ENCODE data around the gene GLI3. TPM values are rescaled to one million over a fixed set of nuclear protein-coding genes. Genes with fewer than 3 reads are reported as not detected.

GLI3 gene
- total RNA-seq, 4 donors from 2014 or later, result 8.6 to 12.6 (median 8.7) TPM

DNA sequence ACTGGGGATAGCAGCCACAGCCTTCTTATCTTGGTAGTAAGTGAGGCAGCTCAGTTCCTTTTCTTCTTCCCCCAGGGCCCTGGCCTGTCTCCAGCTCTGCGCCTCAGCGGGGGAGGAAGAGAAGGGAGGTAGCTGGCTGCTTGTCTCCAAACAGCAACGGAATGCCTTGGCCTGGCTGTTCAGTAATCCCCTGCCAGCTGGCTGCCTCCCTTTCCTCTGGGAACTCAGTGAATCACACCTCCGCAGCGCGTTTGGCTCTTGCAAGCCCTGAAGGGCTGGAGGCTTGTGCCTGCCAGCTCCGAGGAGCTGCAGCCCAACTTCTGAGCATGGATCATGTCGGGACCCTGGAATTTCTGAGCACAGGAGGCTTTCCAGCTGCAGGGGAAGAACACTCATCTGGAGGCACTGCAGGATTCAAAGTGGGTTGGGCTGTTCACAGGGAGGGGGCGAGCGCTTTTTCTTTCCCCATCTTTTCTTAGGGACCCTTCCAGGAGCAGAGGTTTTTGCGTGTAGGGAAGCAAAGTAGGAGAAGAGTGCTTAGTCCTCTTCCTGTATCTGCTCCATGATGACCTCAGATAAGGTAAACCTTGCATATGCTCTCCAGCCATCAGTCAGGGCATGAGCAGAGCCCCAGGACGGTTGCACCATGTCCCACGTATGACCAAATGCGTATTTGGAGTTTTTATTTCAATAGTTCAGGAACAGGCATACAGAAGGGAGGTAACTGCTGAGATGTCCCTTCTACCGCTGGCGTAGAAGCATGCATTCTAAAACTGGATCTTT is 280.9 kb downstream of the GLI3 start:
- 23 to 36% methylated on average over 16 of the region's 16 CpGs for WGBS, 2 donors
- TF ChIP-seq EP300 (IDR thresholded peaks at IDR 0.05) (peak in 1 of 2 donors; percentile 81), CTCF (IDR thresholded peaks at IDR 0.05) (no peak)
- Histone ChIP-seq H3K36me3 (peaks cover 0 to 4% (median 0%) of the 10 kb centered on the region in 3 donors), H3K4me3 (no peak overlapping the region), H3K27ac (peak overlapping the region in 1 of 4 donors; percentile 20), H3K27me3 (no peaks in the 10 kb centered on the region), H3K4me1 (peaks cover 0 to 28% (median 15%) of the 10 kb centered on the region in 4 donors), H3K9me3 (no peaks in the 10 kb centered on the region)
- DNase-seq (ENCODE audit: low spot score in 2 of 2), result peak; percentile 80 to 89

- TF ChIP-seq POLR2A (IDR thresholded peaks at IDR 0.05) (no peak), CTCF (IDR thresholded peaks at IDR 0.05) (no peak), EP300 (IDR thresholded peaks at IDR 0.05) (no peak)
- Histone ChIP-seq H3K27ac (peak overlapping the region in 1 of 4 donors; percentile 20), H3K4me3 (no peak overlapping the region), H3K27me3 (no peaks in the 10 kb centered on the region), H3K4me1 (peaks cover 0 to 28% (median 15%) of the 10 kb centered on the region in 4 donors), H3K36me3 (peaks cover 0 to 4% (median 0%) of the 10 kb centered on the region in 3 donors), H3K9me3 (no peaks in the 10 kb centered on the region)
- DNase-seq (ENCODE audit: low spot score in 2 of 2), result no peak
- WGBS, 2 donors, result 20 to 29% methylated on average over 3 of the region's 3 CpGs
Measured at GRCh38 chr7:41955451-41955850, 281.6 kb downstream of the GLI3 start.

DNA sequence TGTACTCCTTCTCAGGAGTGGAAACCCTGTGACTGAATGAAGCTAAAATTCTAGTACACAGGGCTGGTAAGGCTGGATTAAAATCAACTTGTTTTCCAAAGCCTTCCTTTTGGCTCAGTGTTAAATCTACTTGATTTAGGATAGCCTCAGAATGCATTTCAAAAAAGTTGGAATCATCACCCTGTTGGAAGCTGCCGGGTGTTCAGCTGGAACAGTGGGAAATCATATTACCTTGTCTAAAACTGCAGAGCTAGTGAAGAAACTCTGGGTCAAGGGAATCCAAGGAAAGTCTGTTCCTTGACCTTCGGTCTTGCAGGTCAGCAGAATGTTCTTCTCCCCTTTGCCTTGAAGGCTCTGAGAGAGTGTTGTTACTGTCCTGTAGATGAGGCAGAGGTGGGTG is 282.0 kb downstream of the GLI3 start:
- peak overlapping the region in 1 of 4 donors; percentile 20 for H3K27ac ChIP-seq

DNA sequence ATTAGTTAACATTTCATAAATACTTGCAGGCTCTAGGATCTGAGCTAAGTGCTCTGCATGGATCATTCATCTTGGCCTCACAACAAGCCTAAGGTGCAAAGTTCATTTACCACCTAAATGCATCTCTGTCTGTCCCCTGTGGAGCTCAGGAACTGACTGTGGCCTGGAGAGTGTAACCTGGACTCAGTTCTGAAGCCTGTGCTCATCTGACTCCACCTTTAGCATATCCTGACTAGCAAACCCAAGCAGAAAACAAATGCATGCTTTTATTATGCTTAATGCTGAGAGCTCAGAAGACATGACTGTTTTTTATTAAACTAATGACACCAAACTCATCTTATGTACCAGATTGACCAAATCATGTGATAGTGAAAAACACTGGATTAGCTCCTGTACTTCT is 288.5 kb downstream of the GLI3 start:
- Histone ChIP-seq H3K4me1 (no peaks in the 10 kb centered on the region), H3K4me3 (no peak overlapping the region), H3K36me3 (no peaks in the 10 kb centered on the region), H3K27me3 (no peaks in the 10 kb centered on the region), H3K9me3 (no peaks in the 10 kb centered on the region), H3K27ac (no peak overlapping the region)
- TF ChIP-seq POLR2A (IDR thresholded peaks at IDR 0.05), result no peak
- TF ChIP-seq CTCF (IDR thresholded peaks at IDR 0.05), result no peak
- TF ChIP-seq EP300 (IDR thresholded peaks at IDR 0.05), result no peak
- DNase-seq (ENCODE audit: low spot score in 2 of 2), result no peak

More for the DNA sequence above, 282.0 kb downstream of the GLI3 start:
- no peaks in the 10 kb centered on the region for H3K9me3 ChIP-seq
- 69 to 76% methylated on average over 2 of the region's 2 CpGs for WGBS, 2 donors
- no peak overlapping the region for H3K4me3 ChIP-seq
- H3K27me3 ChIP-seq, result no peaks in the 10 kb centered on the region
- no peak for DNase-seq (ENCODE audit: low spot score in 2 of 2)
- no peaks in the 10 kb centered on the region for H3K36me3 ChIP-seq
- peaks cover 0 to 28% (median 15%) of the 10 kb centered on the region in 4 donors for H3K4me1 ChIP-seq
- no peak for TF ChIP-seq CTCF (IDR thresholded peaks at IDR 0.05)
- TF ChIP-seq POLR2A (IDR thresholded peaks at IDR 0.05), result no peak
- TF ChIP-seq EP300 (IDR thresholded peaks at IDR 0.05), result no peak

DNA sequence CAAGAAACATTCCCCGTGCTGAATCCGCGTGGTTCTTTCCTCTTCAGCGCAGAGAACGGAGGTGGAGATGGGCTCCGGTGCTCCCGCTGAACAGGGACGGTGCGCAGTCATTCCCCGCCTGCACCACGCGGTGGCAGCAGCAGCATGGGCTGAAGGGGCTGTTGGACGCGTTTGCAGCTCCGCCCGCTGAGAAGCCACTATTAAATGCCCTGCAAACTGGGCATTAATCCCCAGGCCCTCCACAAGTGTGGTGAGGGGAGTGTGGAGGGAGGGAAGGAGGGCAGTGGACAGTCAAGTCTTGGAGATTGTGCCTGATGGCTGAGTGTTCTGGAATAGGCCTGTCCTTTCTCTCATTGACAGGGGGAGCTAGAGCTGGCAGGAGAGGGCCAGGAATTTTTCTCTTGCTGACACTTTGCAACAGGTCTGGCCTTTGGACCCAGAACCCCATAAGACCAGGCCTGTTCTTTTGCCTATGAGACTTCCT is 293.9 kb downstream of the GLI3 start:
- Histone ChIP-seq H3K27me3 (no peaks in the 10 kb centered on the region), H3K4me1 (peaks cover 0 to 20% (median 2%) of the 10 kb centered on the region in 4 donors), H3K4me3 (peak overlapping the region; percentile 5 to 42 (median 29)), H3K9me3 (no peaks in the 10 kb centered on the region), H3K27ac (no peak overlapping the region), H3K36me3 (no peaks in the 10 kb centered on the region)
- DNase-seq (ENCODE audit: low spot score in 2 of 2), result peak; percentile 77 to 92
- 1% methylated on average over 16 of the region's 16 CpGs for WGBS, 2 donors
- TF ChIP-seq EP300 (IDR thresholded peaks at IDR 0.05), result no peak
- peak; percentile 92 to 96 (median 94) for TF ChIP-seq CTCF (IDR thresholded peaks at IDR 0.05)
- TF ChIP-seq POLR2A (IDR thresholded peaks at IDR 0.05), result no peak

All from tibial nerve (tissue), 4 donors.